Epithelial cell of esophagus (primary cell): Measurements from ENCODE around the gene PITHD1.

Experiments
- DNase-seq: peaks from one replicate; pipeline ENCODE4 v3.0.0; 2010; ENCODE audit warnings: low read depth
- H3K4me3 ChIP-seq: 2 replicates; pipeline ENCODE4 v1.5.1; 2011; ENCODE audit warnings: mild to moderate bottlenecking, low read length, control low read depth
- TF ChIP-seq, protein P1 (sequence below): IDR thresholded peaks from 2 replicates; pipeline ENCODE4 v1.5.1; 2011; ENCODE audit warnings: low read depth, mild to moderate bottlenecking, low read length, control low read depth, inconsistent platforms; ENCODE audit not compliant: insufficient read depth; ENCODE audit errors: missing control alignments

The PITHD1 gene

DNA sequence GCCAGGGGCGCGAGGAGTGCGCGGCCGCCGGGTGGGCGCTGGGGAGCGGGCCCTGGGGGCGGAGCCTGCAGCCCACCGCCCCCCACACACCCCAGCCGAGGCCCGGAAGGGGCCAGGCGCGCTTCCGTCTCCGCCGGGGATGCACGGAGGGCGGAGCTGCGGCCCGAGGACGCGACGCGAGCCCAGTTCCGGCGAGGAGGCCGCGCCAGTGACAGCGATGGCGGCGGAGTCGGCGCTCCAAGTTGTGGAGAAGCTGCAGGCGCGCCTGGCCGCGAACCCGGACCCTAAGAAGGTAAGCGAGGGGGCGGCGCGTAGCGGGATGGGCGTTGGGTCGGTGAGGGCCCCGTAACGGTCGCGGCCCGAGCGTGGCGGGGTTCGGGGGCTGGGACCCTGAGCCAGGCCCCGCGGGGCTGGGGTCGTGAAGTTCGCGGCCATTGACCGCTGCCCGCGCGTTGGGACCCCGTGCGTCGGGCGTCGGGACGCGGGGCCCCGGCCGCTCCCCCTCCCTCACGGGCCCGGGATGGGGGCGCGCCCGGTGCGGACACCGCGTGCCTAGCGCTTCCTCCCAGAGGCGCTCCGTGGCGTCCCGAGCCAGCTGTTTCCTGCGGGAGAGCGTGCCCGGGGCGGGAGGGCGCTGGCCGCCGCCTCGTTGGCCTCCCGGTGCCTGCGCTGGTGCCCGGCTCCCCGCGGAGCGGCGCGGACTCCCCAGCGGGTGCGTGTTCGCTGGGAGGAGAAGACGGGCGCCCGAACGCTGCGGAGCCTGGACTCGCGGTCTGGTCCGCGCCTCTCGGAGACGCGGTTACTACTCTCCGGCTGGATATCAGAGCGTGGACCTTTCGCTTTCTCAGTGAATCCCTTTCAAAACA is 34.7 kb upstream of the PITHD1 start, which contains the start of gene ELOA:
Gene ELOA (plus strand): TSS at position 185 of the 866 bp plus-strand sequence. CDS start 33 bp downstream, at position 218.
- TF ChIP-seq, protein P1, sequence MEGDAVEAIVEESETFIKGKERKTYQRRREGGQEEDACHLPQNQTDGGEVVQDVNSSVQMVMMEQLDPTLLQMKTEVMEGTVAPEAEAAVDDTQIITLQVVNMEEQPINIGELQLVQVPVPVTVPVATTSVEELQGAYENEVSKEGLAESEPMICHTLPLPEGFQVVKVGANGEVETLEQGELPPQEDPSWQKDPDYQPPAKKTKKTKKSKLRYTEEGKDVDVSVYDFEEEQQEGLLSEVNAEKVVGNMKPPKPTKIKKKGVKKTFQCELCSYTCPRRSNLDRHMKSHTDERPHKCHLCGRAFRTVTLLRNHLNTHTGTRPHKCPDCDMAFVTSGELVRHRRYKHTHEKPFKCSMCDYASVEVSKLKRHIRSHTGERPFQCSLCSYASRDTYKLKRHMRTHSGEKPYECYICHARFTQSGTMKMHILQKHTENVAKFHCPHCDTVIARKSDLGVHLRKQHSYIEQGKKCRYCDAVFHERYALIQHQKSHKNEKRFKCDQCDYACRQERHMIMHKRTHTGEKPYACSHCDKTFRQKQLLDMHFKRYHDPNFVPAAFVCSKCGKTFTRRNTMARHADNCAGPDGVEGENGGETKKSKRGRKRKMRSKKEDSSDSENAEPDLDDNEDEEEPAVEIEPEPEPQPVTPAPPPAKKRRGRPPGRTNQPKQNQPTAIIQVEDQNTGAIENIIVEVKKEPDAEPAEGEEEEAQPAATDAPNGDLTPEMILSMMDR, result no peak
- H3K4me3 ChIP-seq, result peak within 1 kb of the TSS; percentile 83
- peak; percentile 69 for DNase-seq

DNA sequence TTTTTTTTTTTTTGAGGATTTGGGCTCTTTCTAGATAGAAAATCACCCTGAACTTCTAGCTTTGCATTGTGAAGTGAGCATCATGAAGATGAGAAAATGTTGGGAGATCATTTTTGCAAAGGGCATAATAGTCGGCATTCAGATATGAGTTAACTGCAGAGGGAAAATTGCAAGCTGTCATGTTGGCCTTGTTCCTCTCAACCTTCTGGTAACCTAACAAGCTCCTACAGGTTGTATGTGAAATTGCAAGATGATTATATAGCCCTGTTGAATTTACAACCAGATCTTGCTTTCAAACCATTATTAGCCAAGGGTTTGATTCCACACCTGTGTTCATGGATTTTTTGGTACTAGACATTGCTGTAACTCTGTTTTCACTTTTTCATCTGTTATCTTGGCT is 32.7 kb upstream of the PITHD1 start:
- no peak overlapping the region for H3K4me3 ChIP-seq
- peak; percentile 62 for DNase-seq

GRCh38 chr1:23748016-23748415 is 30.2 kb upstream of the PITHD1 start:
- no peak overlapping the region for H3K4me3 ChIP-seq
- TF ChIP-seq, protein P1, result no peak
- DNase-seq, result no peak

More for the DNA sequence above, 32.7 kb upstream of the PITHD1 start:
- TF ChIP-seq, protein P1, result peak; percentile 57

- peak; percentile 62 for DNase-seq
These were observed 27.0 kb upstream of the PITHD1 start for GRCh38 chr1:23751050-23751814.

GRCh38 chr1:23751815-23752200 is 26.4 kb upstream of the PITHD1 start:
- no peak for DNase-seq
- no peak overlapping the region for H3K4me3 ChIP-seq
- TF ChIP-seq, protein P1, result no peak

More at GRCh38 chr1:23751050-23751814, 27.0 kb upstream of the PITHD1 start:
- H3K4me3 ChIP-seq, result no peak overlapping the region
- TF ChIP-seq, protein P1, result peak; percentile 79

DNA sequence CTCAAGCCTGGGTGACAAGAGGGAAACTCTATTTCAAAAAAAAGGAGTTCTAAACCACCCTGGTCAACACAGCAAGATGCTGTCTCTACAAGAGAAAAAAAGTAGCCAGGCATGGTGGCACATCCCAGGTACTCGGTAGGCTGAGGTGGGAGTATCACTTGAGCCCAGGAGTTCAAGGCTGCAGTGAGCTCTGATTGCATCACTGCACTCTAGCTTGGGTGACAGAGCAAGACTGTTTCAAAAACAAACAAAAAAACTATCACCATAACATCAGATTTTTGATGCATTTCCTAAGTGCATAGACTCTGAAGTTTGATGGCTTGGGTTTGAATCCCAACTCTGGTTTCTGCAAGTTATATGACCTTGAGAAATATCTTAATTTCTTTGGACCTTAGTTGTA is 25.3 kb upstream of the PITHD1 start:
- no peak for DNase-seq
- TF ChIP-seq, protein P1, result no peak
- H3K4me3 ChIP-seq, result no peak overlapping the region
